ENCODE data around the gene ITGB5.
"Not testable (repeated sequence)": the region's sequence is repeated elsewhere in the genome, so short reads cannot be mapped to it uniquely, and the experiment has no call there.

ITGB5 gene

DNA sequence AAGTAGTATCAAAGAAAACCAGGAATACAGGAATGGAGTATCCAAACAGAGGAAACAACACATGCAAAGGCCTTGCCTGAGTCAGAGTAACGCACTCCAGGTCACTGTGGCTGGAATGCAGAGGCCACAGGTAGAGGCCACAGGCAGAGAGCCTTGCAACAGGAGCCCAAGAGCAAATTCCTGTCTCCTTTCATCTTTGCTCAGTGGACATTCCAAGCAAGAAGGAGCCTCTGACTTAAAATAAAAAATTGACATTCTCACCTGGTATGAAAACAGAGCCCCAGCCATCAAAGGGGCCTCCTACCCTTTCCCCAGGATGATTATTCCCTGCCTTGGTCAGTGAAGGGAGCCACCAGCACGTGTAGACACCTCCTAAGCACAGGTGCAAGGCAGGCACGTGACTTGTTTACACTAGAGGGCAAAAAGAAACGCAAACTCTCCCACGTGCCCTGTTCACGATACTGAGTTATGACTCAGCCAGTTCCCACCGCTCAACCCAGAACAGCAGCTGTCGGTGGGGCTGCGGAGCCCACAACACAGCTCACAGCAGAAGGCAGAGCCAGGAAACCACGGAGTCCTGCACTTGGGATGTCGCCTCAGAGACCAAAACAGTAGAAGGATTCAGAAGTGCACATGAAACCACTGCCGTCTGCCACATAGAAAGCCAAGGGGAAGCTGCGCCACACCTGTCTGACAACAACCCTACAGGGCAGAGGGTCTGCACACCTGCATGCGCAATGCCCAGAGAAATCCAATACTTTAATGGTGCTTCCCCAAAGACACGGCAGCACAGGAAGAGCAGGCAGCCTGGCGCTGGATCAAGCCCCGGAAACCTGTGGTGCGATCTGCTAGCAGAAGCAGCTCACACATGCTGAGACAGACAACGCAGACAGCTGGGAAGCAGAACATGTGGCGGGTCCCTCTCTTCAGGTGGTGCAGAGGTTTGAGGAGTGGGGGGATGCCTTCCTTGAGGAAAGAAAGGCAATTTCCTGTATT, 52.1 kb downstream of the ITGB5 start:
- peaks cover 32% of the 10 kb centered on the region for H3K36me3 ChIP-seq (ENCODE audit: control insufficient read depth, insufficient read depth, low read length)
- WGBS, 2 experiments (ENCODE audit: insufficient coverage in 2 of 2): 53 to 54% methylated on average over 16 to 20 of the region's 20 CpGs
- H3K4me1 ChIP-seq (ENCODE audit: control insufficient read depth, insufficient read depth, low read length, poor library complexity, severe bottlenecking): peaks cover 48% of the 10 kb centered on the region
- H3K27ac ChIP-seq (ENCODE audit: low read depth, low read length, severe bottlenecking): peak overlapping the region; percentile 94
- no peaks in the 10 kb centered on the region for H3K9me3 ChIP-seq (ENCODE audit: control insufficient read depth, low read length)
- H3K4me3 ChIP-seq (ENCODE audit: extremely low read depth, insufficient read depth, low read length, poor library complexity, severe bottlenecking): no peak overlapping the region

- WGBS, 2 experiments (ENCODE audit: insufficient coverage in 2 of 2): 76 to 78% methylated on average over 2 of the region's 4 CpGs
- Histone ChIP-seq H3K4me3 (ENCODE audit: extremely low read depth, insufficient read depth, low read length, poor library complexity, severe bottlenecking) (no peak overlapping the region), H3K4me1 (ENCODE audit: control insufficient read depth, insufficient read depth, low read length, poor library complexity, severe bottlenecking) (peaks cover 54% of the 10 kb centered on the region), H3K36me3 (ENCODE audit: control insufficient read depth, insufficient read depth, low read length) (peaks cover 25% of the 10 kb centered on the region), H3K9me3 (ENCODE audit: control insufficient read depth, low read length) (no peaks in the 10 kb centered on the region), H3K27ac (ENCODE audit: low read depth, low read length, severe bottlenecking) (peak overlapping the region; percentile 54)
These were observed 53.3 kb downstream of the ITGB5 start for GRCh38 chr3:124833710-124834332.

DNA sequence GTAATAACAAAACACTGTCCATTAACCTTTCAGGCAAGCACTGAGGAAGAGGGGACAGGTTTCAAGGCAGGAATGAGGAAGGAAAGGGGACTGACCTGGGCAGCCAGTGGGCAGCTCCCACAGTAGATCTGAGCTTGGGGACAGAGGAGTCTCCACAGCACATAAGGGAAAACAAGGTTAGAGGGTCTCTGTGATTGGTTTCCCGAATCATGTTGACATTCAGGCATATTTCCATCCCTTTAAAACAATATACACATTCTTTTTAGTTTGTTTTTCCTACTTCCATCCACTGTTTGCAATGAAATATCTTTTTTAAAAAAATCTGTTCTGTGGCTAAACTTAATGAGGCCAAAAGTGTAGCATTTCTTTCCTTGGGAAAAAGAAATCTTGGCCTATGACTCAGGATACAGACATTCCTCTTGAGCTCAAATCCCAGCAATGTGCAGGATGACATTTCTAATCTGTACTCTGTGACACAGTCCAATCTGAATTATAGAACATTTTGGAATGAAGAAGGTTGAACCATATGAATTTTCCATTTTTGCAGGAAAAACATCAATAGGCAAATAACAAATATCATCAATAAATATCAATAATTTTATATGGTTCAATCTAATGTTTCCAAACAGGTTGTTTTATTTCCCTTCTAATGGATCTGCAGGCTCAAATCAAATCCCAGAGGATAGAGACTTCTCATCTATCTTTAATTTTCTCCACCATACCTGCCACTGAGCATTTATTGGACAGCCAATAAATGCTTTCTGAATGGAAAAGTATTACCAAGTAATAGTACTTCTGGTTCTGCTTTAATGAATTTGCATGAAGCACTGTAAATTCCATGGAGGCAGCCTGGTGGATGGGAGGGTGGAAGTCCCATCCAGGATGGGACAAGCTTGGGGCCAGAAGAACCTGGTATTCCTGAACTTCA, 54.1 kb downstream of the ITGB5 start:
- no peak overlapping the region for H3K4me3 ChIP-seq (ENCODE audit: extremely low read depth, insufficient read depth, low read length, poor library complexity, severe bottlenecking)
- 100% methylated on average over 1 of the region's 1 CpG; no CpG with 5 or more reads in 1 of the 2 experiments for WGBS, 2 experiments (ENCODE audit: insufficient coverage in 2 of 2)

GRCh38 chr3:124831628-124832199, 55.5 kb downstream of the ITGB5 start:
- peaks cover 55% of the 10 kb centered on the region for H3K4me1 ChIP-seq (ENCODE audit: control insufficient read depth, insufficient read depth, low read length, poor library complexity, severe bottlenecking)
- no peak overlapping the region for H3K4me3 ChIP-seq (ENCODE audit: extremely low read depth, insufficient read depth, low read length, poor library complexity, severe bottlenecking)
- 89 to 96% methylated on average over 3 to 4 of the region's 4 CpGs for WGBS, 2 experiments (ENCODE audit: insufficient coverage in 2 of 2)
- H3K36me3 ChIP-seq (ENCODE audit: control insufficient read depth, insufficient read depth, low read length): peaks cover 25% of the 10 kb centered on the region
- no peak overlapping the region for H3K27ac ChIP-seq (ENCODE audit: low read depth, low read length, severe bottlenecking)
- no peaks in the 10 kb centered on the region for H3K9me3 ChIP-seq (ENCODE audit: control insufficient read depth, low read length)

More for the DNA sequence above, 54.1 kb downstream of the ITGB5 start:
- Histone ChIP-seq H3K27ac (ENCODE audit: low read depth, low read length, severe bottlenecking) (peak overlapping the region; percentile 54), H3K9me3 (ENCODE audit: control insufficient read depth, low read length) (no peaks in the 10 kb centered on the region), H3K4me1 (ENCODE audit: control insufficient read depth, insufficient read depth, low read length, poor library complexity, severe bottlenecking) (peaks cover 59% of the 10 kb centered on the region), H3K36me3 (ENCODE audit: control insufficient read depth, insufficient read depth, low read length) (peaks cover 25% of the 10 kb centered on the region)

DNA sequence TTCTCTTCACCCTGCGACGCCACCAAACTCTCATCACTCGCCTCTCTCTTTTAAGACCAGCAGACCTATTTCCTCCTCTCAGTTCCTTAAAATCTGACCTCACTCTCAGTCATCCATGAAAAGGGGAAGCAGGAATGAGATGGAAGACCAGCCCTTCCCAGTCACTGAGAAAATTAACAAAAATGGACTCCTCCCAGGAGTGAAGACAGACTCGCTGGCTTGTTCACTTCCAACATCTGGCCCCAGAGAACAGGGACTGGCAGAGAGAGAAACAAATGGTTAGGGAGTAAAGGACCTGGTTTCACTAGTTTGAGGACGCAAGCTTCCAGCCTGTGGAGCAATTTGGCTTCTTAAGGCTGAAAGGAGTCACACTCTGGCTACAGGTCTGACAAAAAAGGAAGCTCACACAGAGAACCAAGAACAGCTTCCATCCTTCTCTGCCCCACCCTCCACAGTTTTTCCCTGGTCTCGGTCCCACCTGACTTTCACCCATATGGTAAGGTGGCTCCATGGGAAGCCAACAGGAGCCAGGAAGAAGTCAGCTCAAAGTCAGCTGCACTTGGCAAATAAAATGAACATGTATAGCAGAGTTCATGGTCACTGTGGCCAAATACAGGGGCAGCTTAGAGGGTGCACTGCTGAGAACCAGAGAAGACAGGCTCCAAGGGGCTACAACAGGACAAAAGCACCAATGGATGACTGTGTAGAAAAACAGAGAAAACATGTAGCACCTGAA, 57.2 kb downstream of the ITGB5 start:
- peak overlapping the region; percentile 54 for H3K27ac ChIP-seq (ENCODE audit: low read depth, low read length, severe bottlenecking)
- H3K9me3 ChIP-seq (ENCODE audit: control insufficient read depth, low read length): no peaks in the 10 kb centered on the region
- peaks cover 41% of the 10 kb centered on the region for H3K4me1 ChIP-seq (ENCODE audit: control insufficient read depth, insufficient read depth, low read length, poor library complexity, severe bottlenecking)
- H3K36me3 ChIP-seq (ENCODE audit: control insufficient read depth, insufficient read depth, low read length): peaks cover 31% of the 10 kb centered on the region
- no peak overlapping the region for H3K4me3 ChIP-seq (ENCODE audit: extremely low read depth, insufficient read depth, low read length, poor library complexity, severe bottlenecking)
- 87 to 97% methylated on average over 3 to 4 of the region's 6 CpGs for WGBS, 2 experiments (ENCODE audit: insufficient coverage in 2 of 2)

GRCh38 chr3:124829178-124829818, 57.9 kb downstream of the ITGB5 start:
- Histone ChIP-seq H3K27ac (ENCODE audit: low read depth, low read length, severe bottlenecking) (no peak overlapping the region), H3K36me3 (ENCODE audit: control insufficient read depth, insufficient read depth, low read length) (peaks cover 31% of the 10 kb centered on the region)
- WGBS, 2 experiments (ENCODE audit: insufficient coverage in 2 of 2): 81 to 91% methylated on average over 15 of the region's 15 CpGs

DNA sequence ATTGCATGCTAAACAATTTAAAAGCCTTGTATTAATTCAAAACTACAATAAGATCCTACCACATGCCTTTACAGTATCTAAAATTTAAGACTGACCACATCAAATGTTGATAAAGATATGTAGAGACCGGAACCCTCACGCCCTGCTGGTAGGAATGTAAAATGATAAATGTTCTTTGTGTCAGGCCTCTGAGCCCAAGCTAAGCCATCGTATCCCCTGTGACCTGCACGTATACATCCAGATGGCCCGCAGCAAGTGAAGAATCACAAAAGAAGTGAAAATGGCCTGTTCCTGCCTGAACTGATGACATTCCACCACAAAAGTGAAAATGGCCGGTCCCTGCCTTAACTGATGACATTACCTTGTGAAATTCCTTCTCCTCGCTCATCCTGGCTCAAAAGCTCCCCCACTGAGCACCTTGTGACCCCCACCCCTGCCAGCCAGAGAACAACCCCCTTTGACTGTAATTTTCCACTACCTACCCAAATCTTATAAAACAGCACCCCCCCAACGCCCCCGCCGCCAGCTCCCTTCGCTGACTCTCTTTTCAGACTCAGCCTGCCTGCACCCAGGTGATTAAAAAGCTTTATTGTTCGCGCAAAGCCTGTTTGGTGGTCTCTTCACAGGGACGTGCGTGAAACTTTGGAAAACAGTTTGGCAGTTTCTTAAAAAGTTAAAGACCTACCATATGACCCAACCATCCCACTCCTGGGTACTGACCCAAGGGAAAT, 59.5 kb downstream of the ITGB5 start:
- H3K27ac ChIP-seq (ENCODE audit: low read depth, low read length, severe bottlenecking): peak overlapping the region; percentile 75
- peaks cover 25% of the 10 kb centered on the region for H3K36me3 ChIP-seq (ENCODE audit: control insufficient read depth, insufficient read depth, low read length)
- not testable (repeated sequence) for H3K4me3 ChIP-seq (ENCODE audit: extremely low read depth, insufficient read depth, low read length, poor library complexity, severe bottlenecking); H3K9me3 ChIP-seq (ENCODE audit: control insufficient read depth, low read length)
- peaks cover 26% of the 10 kb centered on the region for H3K4me1 ChIP-seq (ENCODE audit: control insufficient read depth, insufficient read depth, low read length, poor library complexity, severe bottlenecking)
- WGBS, 2 experiments (ENCODE audit: insufficient coverage in 2 of 2): 39 to 57% methylated on average over 9 to 13 of the region's 15 CpGs

More at GRCh38 chr3:124829178-124829818, 57.9 kb downstream of the ITGB5 start:
- Histone ChIP-seq H3K4me1 (ENCODE audit: control insufficient read depth, insufficient read depth, low read length, poor library complexity, severe bottlenecking) (peaks cover 36% of the 10 kb centered on the region), H3K4me3 (ENCODE audit: extremely low read depth, insufficient read depth, low read length, poor library complexity, severe bottlenecking) (no peak overlapping the region), H3K9me3 (ENCODE audit: control insufficient read depth, low read length) (no peaks in the 10 kb centered on the region)

DNA sequence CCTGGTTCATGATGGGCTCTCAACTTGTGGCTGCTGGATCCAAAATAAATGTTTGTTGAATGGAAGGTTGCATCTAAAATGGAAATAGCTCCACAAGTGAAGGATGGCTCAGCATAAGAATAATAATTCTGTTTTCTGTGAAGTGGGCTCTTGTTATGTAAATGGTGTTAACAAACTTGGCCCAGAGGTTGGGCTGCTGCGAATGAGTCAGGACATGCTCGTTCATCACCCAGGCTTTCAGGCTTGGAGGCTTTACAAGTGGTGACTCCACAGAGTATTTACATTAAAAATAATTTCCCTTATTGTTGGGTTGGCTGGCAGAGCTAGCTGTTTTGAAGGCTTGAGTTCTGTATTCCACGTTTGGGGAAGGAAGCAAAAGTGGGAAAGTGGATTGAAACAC, 60.5 kb downstream of the ITGB5 start:
- H3K9me3 ChIP-seq (ENCODE audit: control insufficient read depth, low read length): no peaks in the 10 kb centered on the region
- peak overlapping the region; percentile 75 for H3K27ac ChIP-seq (ENCODE audit: low read depth, low read length, severe bottlenecking)
- peaks cover 23% of the 10 kb centered on the region for H3K4me1 ChIP-seq (ENCODE audit: control insufficient read depth, insufficient read depth, low read length, poor library complexity, severe bottlenecking)
- peaks cover 21% of the 10 kb centered on the region for H3K36me3 ChIP-seq (ENCODE audit: control insufficient read depth, insufficient read depth, low read length)
- no peak overlapping the region for H3K4me3 ChIP-seq (ENCODE audit: extremely low read depth, insufficient read depth, low read length, poor library complexity, severe bottlenecking)
- WGBS, 2 experiments (ENCODE audit: insufficient coverage in 2 of 2): no CpG with 5 or more reads among the region's 3 CpGs
